B cell (primary cell): Measurements from ENCODE around the gene CDO1. TPM values are rescaled to one million over a fixed set of nuclear protein-coding genes. Genes with fewer than 3 reads are reported as not detected.

Source experiments
- ATAC-seq: fragments of 200-7000 bp; cut with Tn5 transposase; one replicate; pipeline ENCODE4 v1.10.0; 2021; ENCODE audit warnings: low read depth, mild to moderate bottlenecking, moderate number of reproducible peaks, moderate library complexity
- CTCF ChIA-PET: fragments of 350-600 bp; sonication (Branson Sonifier 250); formaldehyde crosslinking; loops from one replicate; lab custom pipeline; 2021; ENCODE audit warnings: antibody characterized with exemption, inconsistent platforms; lab: Charles Lee
- POLR2A ChIA-PET: fragments of 350-600 bp; sonication (Branson Sonifier 250); formaldehyde crosslinking; loops from one replicate; lab custom pipeline; 2021; ENCODE audit warnings: antibody characterized with exemption; lab: Charles Lee
- DNase-seq: peaks from one replicate; pipeline ENCODE4 v3.0.0; 2013
- H2AFZ ChIP-seq: 2 replicates; pipeline ENCODE4 v1.6.1; 2012; ENCODE audit warnings: mild to moderate bottlenecking, low read depth, low read length; ENCODE audit not compliant: insufficient read depth, poor library complexity, severe bottlenecking
- H3K27ac ChIP-seq, 2 donors: 1 replicate in 1 of 2; 2 replicates in 1 of 2; pipeline ENCODE4 v1.5.1; 2012 to 2013; ENCODE audit warnings: low read length in 2 of 2, mild to moderate bottlenecking in 2 of 2, moderate library complexity in 1 of 2
- H3K27me3 ChIP-seq, 4 experiments: fragments of 200-600 bp in 1 of 4; sonication (generic) in 1 of 4; replicated peaks in 1 of 4; 1 replicate in 2 of 4; 2 replicates in 2 of 4; pipeline versions ENCODE4 v1.6.1 to v1.7.0; 2013 to 2016; ENCODE audit warnings: low read length in 3 of 4, mild to moderate bottlenecking in 2 of 4, mixed read lengths in 1 of 4, moderate library complexity in 1 of 4; ENCODE audit not compliant: insufficient read depth in 4 of 4, control insufficient read depth in 3 of 4; ENCODE audit errors: control extremely low read depth in 1 of 4
- H3K36me3 ChIP-seq, 2 experiments: replicated peaks in 1 of 2; 1 replicate in 1 of 2; 2 replicates in 1 of 2; pipeline versions ENCODE4 v1.6.1 to v1.7.1; 2013; ENCODE audit warnings: low read length in 1 of 2; ENCODE audit not compliant: insufficient read depth in 2 of 2, control insufficient read depth in 1 of 2; ENCODE audit errors: control extremely low read depth in 1 of 2, extremely low read depth in 1 of 2
- H3K4me1 ChIP-seq, 2 donors: fragments of 200-600 bp in 1 of 2; sonication (generic) in 1 of 2; 1 replicate in 1 of 2; 2 replicates in 1 of 2; pipeline versions ENCODE4 v1.5.1 to v1.6.1; 2013 to 2017; ENCODE audit warnings: low read length in 2 of 2; ENCODE audit not compliant: control insufficient read depth in 2 of 2, insufficient read depth in 2 of 2
- H3K4me2 ChIP-seq: replicated peaks from 2 replicates; pipeline ENCODE3; 2012; ENCODE audit warnings: mild to moderate bottlenecking, low read depth, low read length; ENCODE audit not compliant: poor library complexity, severe bottlenecking
- H3K4me3 ChIP-seq, 5 experiments: fragments of 200-600 bp in 1 of 5; sonication (generic) in 1 of 5; 1 replicate in 3 of 5; 2 replicates in 2 of 5; pipeline versions ENCODE4 v1.5.1 to v1.7.0; 2011 to 2016; ENCODE audit warnings: low read length in 4 of 5, mild to moderate bottlenecking in 4 of 5, low read depth in 2 of 5, control low read depth in 1 of 5, moderate library complexity in 1 of 5; ENCODE audit not compliant: insufficient read depth in 1 of 5; ENCODE audit errors: control extremely low read depth in 1 of 5, extremely low read depth in 1 of 5
- H3K79me2 ChIP-seq: fragments of 200-600 bp; sonication (generic); one replicate; pipeline ENCODE4 v1.6.0; 2016; ENCODE audit warnings: low read length; ENCODE audit not compliant: control insufficient read depth, insufficient read depth
- H3K9ac ChIP-seq: fragments of 200-600 bp; sonication (generic); 2 replicates; pipeline ENCODE4 v1.6.1; 2017; ENCODE audit warnings: mild to moderate bottlenecking, low read length, moderate library complexity
- H3K9me3 ChIP-seq, 3 donors: one replicate each; pipeline versions ENCODE4 v1.6.1 to v1.7.1; 2013; ENCODE audit warnings: low read length in 2 of 3; ENCODE audit not compliant: control insufficient read depth in 2 of 3, insufficient read depth in 1 of 3; ENCODE audit errors: control extremely low read depth in 1 of 3
- H4K20me1 ChIP-seq: 2 replicates; pipeline ENCODE4 v1.6.0; 2012; ENCODE audit warnings: mild to moderate bottlenecking, low read length; ENCODE audit not compliant: insufficient read depth, control insufficient read depth, poor library complexity, severe bottlenecking
- H3K27ac Mint-ChIP-seq: one replicate; pipeline ENCODE4 v1.8.0; 2021; ENCODE audit warnings: mixed read lengths
- H3K27me3 Mint-ChIP-seq: one replicate; pipeline ENCODE4 v1.8.0; 2021; ENCODE audit warnings: mixed read lengths
- H3K4me1 Mint-ChIP-seq: one replicate; pipeline ENCODE4 v1.8.0; 2021; ENCODE audit warnings: mixed read lengths
- H3K4me3 Mint-ChIP-seq: one replicate; pipeline ENCODE4 v1.8.0; 2021; ENCODE audit warnings: mixed read lengths
- H3K9me3 Mint-ChIP-seq: one replicate; pipeline ENCODE4 v1.8.0; 2022; ENCODE audit warnings: mixed read lengths; ENCODE audit not compliant: insufficient read depth
- CTCF ChIP-seq: fragments of 200-600 bp; IDR thresholded peaks from one replicate; pipeline ENCODE4 v1.8.0; 2022; ENCODE audit warnings: antibody characterized with exemption, mild to moderate bottlenecking
- EZH2 ChIP-seq: IDR thresholded peaks from 2 replicates; pipeline ENCODE4 v1.6.1; 2012; ENCODE audit warnings: borderline replicate concordance, low read depth, mild to moderate bottlenecking, moderate library complexity, low read length; ENCODE audit not compliant: insufficient read depth, poor library complexity, severe bottlenecking
- WGBS: methylation state at CpG from one replicate; pipeline ENCODE4 v1.1.5; 2013; ENCODE audit warnings: missing lambda C conversion rate; ENCODE audit not compliant: insufficient coverage; 5-methylcytosine and 5-hydroxymethylcytosine counted together
- intact Hi-C: fragments of 100-400 bp; cut with micrococcal nuclease; formaldehyde crosslinking; loops from one replicate; pipeline ENCODE4 v1.10.0; 2022
- polyA plus RNA-seq: library from polyadenylated mRNA; depleted of rRNA; stranded (reverse); fragments of >200 nt; gene quantifications from 2 replicates; pipeline ENCODE4 v1.2.3, GENCODE V29; 2012
- total RNA-seq, 2 donors: library from RNA; stranded (reverse); fragments of 120-200 nt in 1 of 2; gene quantifications; 1 replicate in 1 of 2; 2 replicates in 1 of 2; pipeline versions ENCODE4 v1.2.3 to v1.2.4, GENCODE V29; 2013 to 2022

Gene CDO1
- total and polyA plus RNA-seq, 2 donors (not counting 1 experiment from before 2014, with no cell fraction given), result not detected

GRCh38 chr5:115817386-115817785 lies 927 bp upstream of the CDO1 start:
- Histone ChIP-seq H3K9ac (no peak overlapping the region), H3K4me3 (no peak overlapping the region), H3K27ac (no peak overlapping the region), H3K79me2 (no peaks in the 10 kb centered on the region), H3K36me3 (no peaks in the 10 kb centered on the region), H3K4me2 (no peak overlapping the region), H4K20me1 (no peaks in the 10 kb centered on the region), H3K27me3 (peaks cover 0 to 48% (median 31%) of the 10 kb centered on the region in 4 experiments), H3K9me3 (peaks cover 0 to 12% (median 0%) of the 10 kb centered on the region in 3 donors), H2AFZ (no peak overlapping the region), H3K4me1 (peaks cover 19 to 22% of the 10 kb centered on the region in 2 donors)
- Mint-ChIP-seq H3K4me3 (no peak overlapping the region), H3K9me3 (no peaks in the 10 kb centered on the region), H3K27ac (no peak overlapping the region), H3K27me3 (peaks cover 68% of the 10 kb centered on the region), H3K4me1 (peaks cover 18% of the 10 kb centered on the region)
- no CpG with 5 or more reads among the region's 7 CpGs for WGBS
- DNase-seq, result no peak
- intact Hi-C loops, result no loop called here
- TF ChIP-seq EZH2 (no peak), CTCF (no peak)
- no peak for ATAC-seq
- POLR2A ChIA-PET, result no interaction called here
- CTCF ChIA-PET, result interaction anchor here (1.3 kb wide), 1 partner anchor 10 kb away, joined by 4 read pairs; no protein-coding TSS in a partner anchor

GRCh38 chr5:115815693-115816225 lies 700 bp downstream of the CDO1 start:
- Histone ChIP-seq H3K9me3 (peaks cover 0 to 12% (median 0%) of the 10 kb centered on the region in 3 donors), H3K79me2 (no peaks in the 10 kb centered on the region), H3K36me3 (no peaks in the 10 kb centered on the region), H4K20me1 (no peaks in the 10 kb centered on the region), H3K27ac (no peak overlapping the region), H3K4me2 (peak overlapping the region; percentile 81), H3K4me3 (peak overlapping the region in 4 of 5 experiments; percentile 16 to 50 (median 41)), H2AFZ (peak overlapping the region; percentile 72), H3K27me3 (peaks cover 0 to 44% (median 33%) of the 10 kb centered on the region in 4 experiments), H3K4me1 (peaks cover 19 to 22% of the 10 kb centered on the region in 2 donors), H3K9ac (peak overlapping the region; percentile 56)
- H3K27ac Mint-ChIP-seq, result no peak overlapping the region
- POLR2A ChIA-PET, result no interaction called here
- H3K9me3 Mint-ChIP-seq, result no peaks in the 10 kb centered on the region
- no peak for TF ChIP-seq CTCF
- no peak for TF ChIP-seq EZH2
- peaks cover 77% of the 10 kb centered on the region for H3K27me3 Mint-ChIP-seq
- peak; percentile 31 for DNase-seq
- intact Hi-C loops, result no loop called here
- WGBS, result 4% methylated on average over 48 of the region's 48 CpGs
- CTCF ChIA-PET, result no interaction called here
- ATAC-seq, result peak; percentile 21
- peak overlapping the region; percentile 84 for H3K4me3 Mint-ChIP-seq
- peaks cover 18% of the 10 kb centered on the region for H3K4me1 Mint-ChIP-seq
